Measurements from ENCODE around the gene TOB1. TPM values are rescaled to one million over a fixed set of nuclear protein-coding genes. Genes with fewer than 3 reads are reported as not detected.

The TOB1 gene
- total RNA-seq, 4 donors from 2014 or later: 48.6 to 142 (median 81.3) TPM

DNA sequence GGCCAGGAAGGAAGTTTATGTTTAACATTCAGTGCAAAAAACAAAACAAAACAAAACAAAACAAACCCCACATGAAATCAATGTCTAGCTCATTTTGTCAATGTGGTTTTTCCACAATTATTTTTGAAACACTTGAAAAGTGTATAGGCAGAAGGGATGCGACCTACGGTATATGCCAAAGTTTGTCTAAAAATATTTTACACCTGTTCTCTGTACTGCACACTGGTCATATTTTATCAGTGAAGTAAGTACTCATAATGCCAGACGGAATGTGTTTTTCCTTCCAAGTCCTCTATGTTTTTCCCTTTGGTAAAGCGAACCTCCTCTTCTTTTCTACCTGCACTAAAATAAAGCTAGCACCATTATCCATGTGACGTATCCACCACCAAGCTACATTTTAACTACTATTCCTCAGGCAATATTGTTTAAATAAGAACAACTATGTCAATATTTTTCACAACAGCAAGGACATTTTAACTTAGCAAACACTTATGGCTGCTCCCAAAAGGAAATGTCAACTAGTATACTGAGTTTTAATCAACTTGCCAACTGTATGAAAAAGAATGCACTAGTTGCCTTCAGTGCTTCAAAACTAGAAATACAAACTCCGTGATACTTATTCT, 10.3 kb downstream of the TOB1 start:
- no peaks in the 10 kb centered on the region for H3K9me3 ChIP-seq
- 89 to 93% methylated on average over 6 of the region's 6 CpGs for WGBS, 2 donors
- TF ChIP-seq EP300 (IDR thresholded peaks at IDR 0.05) (no peak), POLR2A (IDR thresholded peaks at IDR 0.05) (no peak)
- TF ChIP-seq, protein P1, sequence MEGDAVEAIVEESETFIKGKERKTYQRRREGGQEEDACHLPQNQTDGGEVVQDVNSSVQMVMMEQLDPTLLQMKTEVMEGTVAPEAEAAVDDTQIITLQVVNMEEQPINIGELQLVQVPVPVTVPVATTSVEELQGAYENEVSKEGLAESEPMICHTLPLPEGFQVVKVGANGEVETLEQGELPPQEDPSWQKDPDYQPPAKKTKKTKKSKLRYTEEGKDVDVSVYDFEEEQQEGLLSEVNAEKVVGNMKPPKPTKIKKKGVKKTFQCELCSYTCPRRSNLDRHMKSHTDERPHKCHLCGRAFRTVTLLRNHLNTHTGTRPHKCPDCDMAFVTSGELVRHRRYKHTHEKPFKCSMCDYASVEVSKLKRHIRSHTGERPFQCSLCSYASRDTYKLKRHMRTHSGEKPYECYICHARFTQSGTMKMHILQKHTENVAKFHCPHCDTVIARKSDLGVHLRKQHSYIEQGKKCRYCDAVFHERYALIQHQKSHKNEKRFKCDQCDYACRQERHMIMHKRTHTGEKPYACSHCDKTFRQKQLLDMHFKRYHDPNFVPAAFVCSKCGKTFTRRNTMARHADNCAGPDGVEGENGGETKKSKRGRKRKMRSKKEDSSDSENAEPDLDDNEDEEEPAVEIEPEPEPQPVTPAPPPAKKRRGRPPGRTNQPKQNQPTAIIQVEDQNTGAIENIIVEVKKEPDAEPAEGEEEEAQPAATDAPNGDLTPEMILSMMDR (IDR thresholded peaks at IDR 0.05): no peak

DNA sequence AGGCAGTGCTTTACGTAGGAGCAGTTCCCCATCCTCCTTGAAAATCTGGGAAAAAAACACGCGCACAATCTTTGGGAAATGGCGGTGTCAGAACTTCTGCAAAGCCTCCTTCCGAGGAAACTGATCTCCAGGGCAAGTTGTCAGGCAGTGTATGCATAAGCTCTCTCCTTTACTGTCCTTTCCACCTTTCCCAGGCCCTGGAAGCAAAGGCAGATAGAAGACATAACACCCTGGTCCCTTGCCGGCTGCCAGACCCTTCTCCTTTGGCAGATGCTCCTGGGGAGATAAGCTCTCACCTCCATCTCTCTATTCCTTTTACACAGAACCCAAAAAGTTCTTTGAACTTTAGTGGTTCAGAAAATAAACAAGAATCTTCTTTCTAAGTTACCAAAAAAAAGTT, 12.4 kb downstream of the TOB1 start:
- TF ChIP-seq POLR2A (IDR thresholded peaks at IDR 0.05) (no peak), EP300 (IDR thresholded peaks at IDR 0.05) (no peak)
- TF ChIP-seq, protein P1 (IDR thresholded peaks at IDR 0.05): no peak
- Histone ChIP-seq H3K4me3 (no peak overlapping the region), H3K27ac (peak overlapping the region in 1 of 4 donors; percentile 29), H3K9me3 (no peaks in the 10 kb centered on the region), H3K27me3 (no peaks in the 10 kb centered on the region), H3K4me1 (peaks cover 0 to 13% (median 6%) of the 10 kb centered on the region in 4 donors), H3K36me3 (no peaks in the 10 kb centered on the region)
- no peak for DNase-seq (ENCODE audit: low spot score in 2 of 2)
- WGBS, 2 donors: 91 to 92% methylated on average over 6 of the region's 6 CpGs

More for the DNA sequence above, 10.3 kb downstream of the TOB1 start:
- H3K27ac ChIP-seq: no peak overlapping the region
- no peak for DNase-seq (ENCODE audit: low spot score in 2 of 2)
- H3K27me3 ChIP-seq: no peaks in the 10 kb centered on the region
- H3K4me3 ChIP-seq: no peak overlapping the region
- H3K4me1 ChIP-seq: peaks cover 0 to 25% (median 6%) of the 10 kb centered on the region in 4 donors
- H3K36me3 ChIP-seq: no peaks in the 10 kb centered on the region

DNA sequence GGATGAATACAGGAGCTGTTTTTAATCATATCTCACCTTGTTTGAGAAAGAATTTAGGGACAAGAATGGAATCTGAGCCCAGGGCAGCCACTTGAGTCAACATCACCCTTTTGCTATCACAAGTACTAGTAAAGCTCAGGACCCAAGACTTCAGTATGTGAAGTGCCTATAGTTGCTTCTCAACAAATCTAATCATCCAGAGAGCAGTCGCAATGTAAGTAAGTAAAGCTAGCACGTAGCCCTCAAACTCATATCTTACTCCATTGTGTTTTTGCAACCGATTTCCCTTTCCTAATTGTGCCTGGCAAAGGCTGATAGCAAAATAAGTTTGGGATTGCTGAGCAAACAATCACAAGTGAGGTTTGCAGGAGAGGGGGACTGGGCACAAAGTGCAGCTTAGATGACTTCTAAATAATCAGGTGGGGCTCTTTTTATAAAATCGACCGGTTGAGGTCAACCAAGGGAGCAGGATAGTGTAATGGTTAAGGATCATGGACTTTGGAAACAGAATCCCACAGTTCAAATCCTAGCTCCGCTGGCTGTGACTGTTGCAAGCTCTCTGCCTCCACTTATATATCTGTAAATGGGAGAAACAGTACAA, 13.0 kb downstream of the TOB1 start:
- H3K9me3 ChIP-seq: no peaks in the 10 kb centered on the region

DNA sequence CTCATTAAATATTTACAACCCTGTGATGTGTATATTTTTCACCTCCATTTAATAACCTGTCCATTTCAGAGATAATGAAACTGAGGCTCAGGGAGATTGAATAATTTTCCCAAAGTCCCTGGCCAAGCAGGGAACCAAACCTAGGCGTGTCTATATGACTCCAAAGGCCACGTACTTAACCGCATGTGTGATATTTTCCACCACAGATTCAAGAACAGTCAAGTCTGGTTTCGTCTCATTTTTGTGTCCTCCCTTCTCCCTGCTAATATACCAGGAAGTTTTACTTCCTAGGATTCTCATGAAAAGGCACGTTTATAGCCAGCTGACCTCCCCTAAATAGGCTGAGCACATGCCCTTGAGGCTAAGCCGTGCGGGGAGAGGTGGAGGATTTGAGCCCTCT, 15.5 kb downstream of the TOB1 start:
- no peak for DNase-seq (ENCODE audit: low spot score in 2 of 2)
- Histone ChIP-seq H3K27ac (peak overlapping the region in 1 of 4 donors; percentile 91), H3K9me3 (no peaks in the 10 kb centered on the region), H3K27me3 (no peaks in the 10 kb centered on the region), H3K36me3 (no peaks in the 10 kb centered on the region), H3K4me3 (no peak overlapping the region), H3K4me1 (peaks cover 0 to 13% (median 6%) of the 10 kb centered on the region in 4 donors)
- 78 to 81% methylated on average over 7 of the region's 7 CpGs for WGBS, 2 donors
- TF ChIP-seq POLR2A (IDR thresholded peaks at IDR 0.05) (no peak), EP300 (IDR thresholded peaks at IDR 0.05) (no peak)
- TF ChIP-seq, protein P1 (IDR thresholded peaks at IDR 0.05): no peak

More for the DNA sequence above, 13.0 kb downstream of the TOB1 start:
- peaks cover 0 to 13% (median 6%) of the 10 kb centered on the region in 4 donors for H3K4me1 ChIP-seq
- H3K27me3 ChIP-seq: no peaks in the 10 kb centered on the region
- H3K27ac ChIP-seq: peak overlapping the region in 2 of 4 donors; percentile 67 to 91
- no peak for TF ChIP-seq EP300 (IDR thresholded peaks at IDR 0.05)
- TF ChIP-seq, protein P1 (IDR thresholded peaks at IDR 0.05): no peak
- DNase-seq (ENCODE audit: low spot score in 2 of 2): no peak
- 83 to 88% methylated on average over 6 of the region's 6 CpGs for WGBS, 2 donors
- no peak overlapping the region for H3K4me3 ChIP-seq
- no peaks in the 10 kb centered on the region for H3K36me3 ChIP-seq

DNA sequence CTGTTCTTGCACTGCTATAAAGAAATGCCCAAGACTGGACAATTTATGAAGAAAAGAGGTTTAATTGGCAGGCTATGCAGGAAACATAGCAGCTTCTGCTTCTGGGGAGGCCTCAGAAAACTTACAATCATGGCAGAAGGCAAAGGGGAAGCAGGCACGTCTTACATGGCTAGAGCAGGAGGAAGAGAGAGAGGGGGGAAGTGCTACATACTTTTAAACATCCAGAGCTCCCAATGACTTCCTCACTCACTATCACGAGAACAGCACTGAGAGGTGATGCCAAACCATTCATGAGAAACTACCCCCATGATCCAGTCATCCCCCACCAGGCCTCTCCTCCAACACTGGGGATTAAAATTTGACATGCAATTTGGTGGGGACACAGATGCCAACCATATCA, 17.4 kb downstream of the TOB1 start:
- Histone ChIP-seq H3K27me3 (no peaks in the 10 kb centered on the region), H3K36me3 (no peaks in the 10 kb centered on the region), H3K27ac (no peak overlapping the region), H3K4me1 (peaks cover 0 to 13% (median 6%) of the 10 kb centered on the region in 4 donors), H3K9me3 (no peaks in the 10 kb centered on the region), H3K4me3 (no peak overlapping the region)
- WGBS, 2 donors: 55 to 64% methylated on average over 2 of the region's 2 CpGs
- DNase-seq (ENCODE audit: low spot score in 2 of 2): no peak
- TF ChIP-seq, protein P1 (IDR thresholded peaks at IDR 0.05): no peak
- no peak for TF ChIP-seq POLR2A (IDR thresholded peaks at IDR 0.05)
- no peak for TF ChIP-seq EP300 (IDR thresholded peaks at IDR 0.05)
